Activated naive CD4-positive, alpha-beta T cell treated with anti-CD3 and anti-CD28 coated beads, Interleukin-2, amount 50 U/mL, for 24 hours (primary cell): ENCODE data around the gene SMAP1.
A peak's percentile ranks its signal among the peaks of the same experiment; 100 is the strongest.

Experiments
- H3K27ac Mint-ChIP-seq: one replicate; pipeline ENCODE4 v1.8.0; 2021; ENCODE audit warnings: mild to moderate bottlenecking, mixed read lengths
- H3K27me3 Mint-ChIP-seq: one replicate; pipeline ENCODE4 v1.8.0; 2021; ENCODE audit warnings: mixed read lengths
- H3K36me3 Mint-ChIP-seq: one replicate; pipeline ENCODE4 v1.8.0; 2021; ENCODE audit warnings: mixed read lengths
- H3K4me1 Mint-ChIP-seq: one replicate; pipeline ENCODE4 v1.8.0; 2021; ENCODE audit warnings: mixed read lengths
- H3K4me3 Mint-ChIP-seq: one replicate; pipeline ENCODE4 v1.8.0; 2021; ENCODE audit warnings: mild to moderate bottlenecking, mixed read lengths
- H3K9me3 Mint-ChIP-seq: one replicate; pipeline ENCODE4 v1.8.0; 2021; ENCODE audit warnings: mixed read lengths

SMAP1 gene

DNA sequence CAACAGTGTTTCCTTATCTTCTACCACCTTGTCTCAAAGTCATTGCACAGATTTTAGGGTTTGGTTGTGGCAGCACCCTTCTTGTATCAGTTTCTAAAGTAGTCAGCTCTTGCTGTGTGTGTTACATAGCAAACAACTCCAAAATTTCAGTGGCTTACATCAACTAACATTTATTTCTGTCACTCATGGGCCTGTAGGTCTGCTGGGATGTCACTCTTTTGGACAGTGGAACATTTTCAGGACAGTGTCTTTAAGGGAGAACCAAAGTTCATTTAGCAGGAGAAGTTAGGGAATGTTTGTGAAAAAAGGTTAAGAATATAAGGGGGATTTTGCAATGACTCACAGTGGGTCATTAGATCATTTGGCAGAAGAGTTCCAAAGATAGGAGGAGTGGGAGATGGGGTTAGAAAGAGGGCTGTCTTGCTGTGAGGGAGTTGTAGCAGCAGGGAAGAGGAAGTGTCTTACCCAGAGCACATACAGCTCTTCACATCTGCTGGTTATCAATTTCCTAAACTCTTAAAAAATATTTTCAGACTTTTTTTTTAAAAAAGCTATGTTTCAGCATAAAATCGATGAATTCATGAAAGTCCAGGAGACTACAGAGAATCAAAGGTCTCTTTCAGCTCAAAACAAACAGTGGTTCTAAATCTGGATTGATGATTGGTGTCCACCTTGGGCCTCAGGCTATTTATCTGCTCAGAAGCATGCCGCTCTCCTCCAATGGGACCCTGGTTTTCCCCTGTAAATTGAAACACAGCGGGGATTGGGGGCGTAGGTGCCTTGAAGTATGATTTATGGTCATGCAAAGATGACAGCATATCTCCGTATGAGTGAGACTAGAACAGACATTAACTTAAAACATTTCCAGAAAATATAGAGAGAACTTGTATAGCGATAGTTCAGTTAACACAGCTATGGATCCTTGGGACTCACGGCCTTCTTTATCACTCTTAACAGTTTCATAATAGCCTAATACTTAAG, 171.9 kb downstream of the SMAP1 start:
- Mint-ChIP-seq H3K4me3 (no peak overlapping the region), H3K27me3 (no peaks in the 10 kb centered on the region), H3K36me3 (peaks cover 12% of the 10 kb centered on the region), H3K27ac (no peak overlapping the region), H3K4me1 (peaks cover 4% of the 10 kb centered on the region), H3K9me3 (no peaks in the 10 kb centered on the region)

GRCh38 chr6:70841112-70841511, 173.4 kb downstream of the SMAP1 start:
- H3K27ac Mint-ChIP-seq: no peak overlapping the region
- H3K36me3 Mint-ChIP-seq: peaks cover 10% of the 10 kb centered on the region
- H3K9me3 Mint-ChIP-seq: no peaks in the 10 kb centered on the region
- peaks cover 4% of the 10 kb centered on the region for H3K4me1 Mint-ChIP-seq
- H3K4me3 Mint-ChIP-seq: no peak overlapping the region
- H3K27me3 Mint-ChIP-seq: no peaks in the 10 kb centered on the region

- Mint-ChIP-seq H3K4me3 (no peak overlapping the region), H3K36me3 (peaks cover 8% of the 10 kb centered on the region), H3K27ac (no peak overlapping the region), H3K4me1 (peaks cover 6% of the 10 kb centered on the region), H3K27me3 (no peaks in the 10 kb centered on the region), H3K9me3 (no peaks in the 10 kb centered on the region)
Observed at GRCh38 chr6:70842541-70842940, 174.9 kb downstream of the SMAP1 start.

DNA sequence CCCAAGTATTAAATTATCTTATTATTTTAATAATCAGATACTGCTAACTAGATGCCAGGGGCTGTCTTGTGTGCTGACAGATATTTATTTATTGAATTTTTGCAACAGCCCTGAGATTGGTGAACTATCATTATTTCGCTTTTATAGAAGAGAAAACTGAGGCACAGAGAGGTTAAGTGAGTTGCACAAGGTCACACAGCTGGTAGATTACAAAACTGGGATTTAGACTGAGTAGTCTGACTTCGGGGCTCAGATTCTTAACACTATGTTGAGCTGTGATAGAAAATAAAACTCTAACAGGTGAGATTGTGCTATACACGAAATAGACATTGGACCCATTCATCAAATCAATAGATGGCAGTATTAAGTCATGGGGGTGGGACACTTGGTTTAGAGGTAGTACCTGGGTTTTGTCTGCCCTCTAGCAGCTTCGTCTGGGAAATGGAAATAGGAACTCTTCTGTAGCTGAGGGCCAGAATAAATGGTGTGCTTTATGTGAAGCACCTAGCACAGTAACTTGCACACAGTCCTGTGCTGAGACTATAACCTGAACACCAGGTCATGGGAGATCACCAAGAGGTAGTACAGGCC, 175.7 kb downstream of the SMAP1 start:
- Mint-ChIP-seq H3K27ac (no peak overlapping the region), H3K36me3 (peaks cover 7% of the 10 kb centered on the region), H3K27me3 (no peaks in the 10 kb centered on the region), H3K9me3 (no peaks in the 10 kb centered on the region), H3K4me3 (no peak overlapping the region), H3K4me1 (peaks cover 8% of the 10 kb centered on the region)

GRCh38 chr6:70844301-70844700, 176.6 kb downstream of the SMAP1 start:
- no peaks in the 10 kb centered on the region for H3K27me3 Mint-ChIP-seq
- no peak overlapping the region for H3K4me3 Mint-ChIP-seq
- peaks cover 1% of the 10 kb centered on the region for H3K36me3 Mint-ChIP-seq
- no peaks in the 10 kb centered on the region for H3K9me3 Mint-ChIP-seq
- H3K4me1 Mint-ChIP-seq: peaks cover 7% of the 10 kb centered on the region
- H3K27ac Mint-ChIP-seq: no peak overlapping the region

DNA sequence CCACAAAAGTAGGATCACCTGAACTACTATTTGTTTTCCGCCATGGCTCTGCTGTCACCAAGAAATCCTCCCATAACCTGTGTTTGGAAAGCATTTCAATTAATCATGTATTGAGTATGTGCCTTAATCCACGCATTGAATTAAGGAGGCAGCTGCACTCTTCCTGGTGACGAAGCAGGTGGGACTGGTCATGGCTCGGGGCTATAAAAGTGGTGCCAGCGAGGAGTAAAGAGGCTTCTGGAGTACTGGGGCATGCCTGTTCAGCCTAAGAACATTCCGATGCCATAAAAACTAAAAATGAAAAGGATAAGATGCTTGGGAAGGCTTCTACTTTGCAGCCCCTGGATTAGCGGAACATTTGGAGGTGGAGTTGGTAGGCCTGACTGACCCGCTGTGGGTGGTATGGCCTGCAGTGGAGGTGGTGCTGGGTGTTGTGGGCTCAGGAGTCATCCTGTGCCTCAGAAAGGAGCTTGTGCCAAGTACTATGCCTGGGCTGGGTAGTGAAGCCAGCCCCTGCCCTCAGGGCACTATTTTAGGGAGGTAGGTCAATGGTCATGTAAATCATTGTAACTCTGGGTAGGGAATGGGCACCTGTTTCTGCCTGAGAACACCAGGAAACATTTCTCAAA, 178.6 kb downstream of the SMAP1 start:
- no peak overlapping the region for H3K27ac Mint-ChIP-seq
- no peaks in the 10 kb centered on the region for H3K27me3 Mint-ChIP-seq
- H3K4me1 Mint-ChIP-seq: peaks cover 4% of the 10 kb centered on the region
- H3K4me3 Mint-ChIP-seq: no peak overlapping the region
- no peaks in the 10 kb centered on the region for H3K9me3 Mint-ChIP-seq
- H3K36me3 Mint-ChIP-seq: no peaks in the 10 kb centered on the region

DNA sequence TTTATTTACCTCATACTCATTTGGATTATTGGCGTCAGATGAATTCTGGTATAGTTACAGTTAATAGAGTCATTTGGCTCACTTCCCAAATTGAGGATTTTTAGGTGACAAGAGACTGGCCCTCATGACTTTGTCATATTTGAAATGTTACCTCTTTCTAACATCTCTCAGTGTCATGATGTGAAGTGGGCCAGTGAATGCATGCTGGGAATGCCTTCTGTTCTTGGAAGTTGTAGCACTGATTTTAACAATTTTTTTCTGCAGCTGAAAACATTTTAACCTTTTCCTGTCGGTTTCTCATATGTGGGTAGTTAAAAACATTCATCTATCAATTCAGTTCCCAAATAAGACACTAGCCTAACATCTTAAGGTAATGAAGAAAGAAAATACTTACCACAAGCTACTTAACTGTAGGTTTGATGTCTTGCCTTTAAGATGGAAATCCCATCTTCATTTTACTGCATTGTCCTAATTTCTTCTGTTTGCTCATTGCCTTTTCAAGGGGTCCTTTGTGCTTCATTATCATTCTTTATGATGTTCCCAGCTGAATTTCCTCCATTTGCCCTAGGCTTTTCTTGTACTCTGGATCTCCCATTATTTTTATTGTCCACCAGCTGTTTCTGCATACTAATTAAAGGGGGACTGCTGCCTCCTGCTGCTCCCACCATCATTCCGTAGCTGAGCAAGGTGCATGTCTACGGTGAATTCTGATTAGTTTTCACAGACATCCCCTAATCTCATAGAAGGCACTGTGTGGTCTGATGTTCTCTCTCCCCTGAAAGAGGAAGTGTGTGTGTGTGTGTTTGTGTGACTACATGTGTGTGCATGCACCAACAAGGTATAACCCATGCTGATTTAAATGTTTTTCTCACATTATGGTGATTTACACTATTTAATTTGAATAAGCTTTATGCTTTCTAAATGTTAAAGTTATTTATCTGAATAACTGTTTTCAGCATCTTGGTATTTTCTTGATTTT, 179.7 kb downstream of the SMAP1 start:
- Mint-ChIP-seq H3K4me3 (no peak overlapping the region), H3K27ac (no peak overlapping the region), H3K36me3 (peaks cover 2% of the 10 kb centered on the region), H3K4me1 (peaks cover 4% of the 10 kb centered on the region), H3K27me3 (no peaks in the 10 kb centered on the region), H3K9me3 (no peaks in the 10 kb centered on the region)

DNA sequence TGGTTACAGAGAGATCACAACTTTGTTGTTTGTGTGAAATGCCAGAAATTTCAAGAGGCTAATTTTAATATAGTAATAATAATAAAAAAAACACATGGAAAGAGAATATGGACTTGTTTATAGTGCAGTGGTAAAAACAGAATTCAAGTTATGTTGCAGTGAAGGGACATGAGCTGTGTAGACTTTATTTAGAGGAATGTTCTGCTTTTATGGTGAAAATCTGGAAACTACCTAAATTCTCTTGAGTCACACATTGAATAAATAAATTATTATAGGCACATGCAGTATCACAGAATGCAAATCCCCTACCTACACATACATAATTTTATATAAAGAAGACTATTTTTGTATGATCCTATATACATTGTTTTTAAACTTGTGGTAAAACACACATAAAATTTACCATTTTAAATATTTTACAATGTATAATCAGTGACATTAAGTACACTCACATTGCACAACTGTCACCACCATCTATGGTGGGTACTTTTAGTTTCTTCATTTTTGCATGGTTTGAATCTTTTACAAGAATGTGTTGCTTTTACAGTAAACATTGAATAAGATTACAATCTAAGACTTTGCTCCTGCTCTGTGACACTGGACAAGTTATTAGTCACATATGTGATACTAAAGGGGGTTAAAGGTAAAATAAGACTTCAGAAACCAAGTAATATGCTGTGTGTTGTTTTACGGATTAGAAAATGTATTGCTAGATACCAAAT, 181.8 kb downstream of the SMAP1 start:
- Mint-ChIP-seq H3K27me3 (no peaks in the 10 kb centered on the region), H3K27ac (no peak overlapping the region), H3K36me3 (peaks cover 4% of the 10 kb centered on the region), H3K4me3 (no peak overlapping the region), H3K9me3 (no peaks in the 10 kb centered on the region), H3K4me1 (peaks cover 4% of the 10 kb centered on the region)

- Mint-ChIP-seq H3K27ac (no peak overlapping the region), H3K9me3 (no peaks in the 10 kb centered on the region), H3K27me3 (no peaks in the 10 kb centered on the region), H3K36me3 (peaks cover 5% of the 10 kb centered on the region), H3K4me3 (no peak overlapping the region), H3K4me1 (no peaks in the 10 kb centered on the region)
Observed at GRCh38 chr6:70852667-70853246, 185.1 kb downstream of the SMAP1 start.

DNA sequence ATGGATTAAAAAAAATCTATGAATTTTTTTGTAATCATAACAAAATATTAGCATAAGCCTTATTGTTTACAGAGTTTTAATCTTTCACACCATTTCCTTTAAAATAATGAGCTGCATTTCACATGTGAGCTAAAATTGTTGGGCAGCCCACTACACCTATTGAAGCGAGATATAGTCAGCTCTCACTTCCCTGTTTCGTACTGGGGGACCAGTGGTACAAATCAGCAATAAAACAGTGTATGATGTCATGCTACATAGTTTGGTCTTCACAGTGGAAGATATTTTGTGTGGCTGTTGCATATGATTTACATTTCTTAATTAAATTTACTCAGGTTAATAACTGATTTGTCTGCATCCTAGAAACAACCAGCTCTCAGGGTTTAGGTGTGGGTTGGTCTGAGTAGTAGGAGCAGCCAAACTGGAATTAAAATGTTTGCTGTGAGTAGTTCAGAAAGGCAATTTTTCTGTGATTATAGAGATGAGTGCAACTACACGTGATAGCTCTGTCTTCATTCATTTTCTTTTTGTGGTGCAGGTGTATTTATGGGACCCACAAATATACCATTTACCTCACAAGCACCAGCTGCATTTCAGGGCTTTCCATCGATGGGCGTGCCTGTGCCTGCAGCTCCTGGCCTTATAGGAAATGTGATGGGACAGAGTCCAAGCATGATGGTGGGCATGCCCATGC, 189.8 kb downstream of the SMAP1 start:
- peaks cover 3% of the 10 kb centered on the region for H3K36me3 Mint-ChIP-seq
- no peaks in the 10 kb centered on the region for H3K27me3 Mint-ChIP-seq
- no peaks in the 10 kb centered on the region for H3K4me1 Mint-ChIP-seq
- no peaks in the 10 kb centered on the region for H3K9me3 Mint-ChIP-seq
- H3K4me3 Mint-ChIP-seq: no peak overlapping the region
- H3K27ac Mint-ChIP-seq: no peak overlapping the region

DNA sequence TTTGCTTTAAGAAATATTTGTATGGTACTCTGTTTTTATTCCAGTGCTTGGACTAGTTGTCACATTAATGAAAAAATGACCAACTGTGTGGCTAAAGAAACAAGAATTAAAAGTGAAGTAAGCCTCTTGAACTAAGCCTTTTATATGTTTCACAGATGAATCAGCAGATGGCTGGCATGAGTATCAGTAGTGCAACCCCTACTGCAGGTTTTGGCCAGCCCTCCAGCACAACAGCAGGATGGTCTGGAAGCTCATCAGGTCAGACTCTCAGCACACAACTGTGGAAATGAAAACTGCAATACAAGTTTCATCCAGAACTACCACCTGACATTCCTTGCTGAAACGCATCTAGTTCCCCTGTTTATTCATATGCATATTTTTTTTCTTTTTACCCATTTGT, 192.4 kb downstream of the SMAP1 start:
- Mint-ChIP-seq H3K9me3 (no peaks in the 10 kb centered on the region), H3K27ac (peak overlapping the region; percentile 35), H3K27me3 (no peaks in the 10 kb centered on the region), H3K36me3 (no peaks in the 10 kb centered on the region), H3K4me1 (no peaks in the 10 kb centered on the region), H3K4me3 (no peak overlapping the region)

DNA sequence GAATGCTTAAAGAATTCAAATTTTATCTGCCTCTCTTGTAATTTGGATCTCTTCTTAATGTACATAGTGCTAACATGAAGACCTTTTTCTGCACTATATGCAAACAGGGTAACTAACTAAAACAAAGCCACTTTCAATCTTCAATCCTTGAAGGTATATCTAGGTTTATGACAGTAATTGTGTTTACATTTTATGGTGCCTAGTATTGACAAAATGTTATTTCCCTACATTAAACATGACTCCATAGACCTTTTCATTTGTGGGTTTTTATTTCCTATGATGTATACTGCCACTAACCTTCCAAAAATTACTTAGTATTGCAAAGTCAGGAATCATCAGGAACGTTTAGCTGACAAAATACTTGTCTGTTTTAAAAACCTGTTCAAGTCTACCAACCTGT, 193.2 kb downstream of the SMAP1 start:
- no peaks in the 10 kb centered on the region for H3K9me3 Mint-ChIP-seq
- H3K4me1 Mint-ChIP-seq: no peaks in the 10 kb centered on the region
- no peak overlapping the region for H3K27ac Mint-ChIP-seq
- H3K36me3 Mint-ChIP-seq: no peaks in the 10 kb centered on the region
- H3K4me3 Mint-ChIP-seq: no peak overlapping the region
- H3K27me3 Mint-ChIP-seq: no peaks in the 10 kb centered on the region

- no peak overlapping the region for H3K4me3 Mint-ChIP-seq
- H3K36me3 Mint-ChIP-seq: peaks cover 3% of the 10 kb centered on the region
- H3K9me3 Mint-ChIP-seq: peaks cover 6% of the 10 kb centered on the region
- no peaks in the 10 kb centered on the region for H3K4me1 Mint-ChIP-seq
- H3K27ac Mint-ChIP-seq: no peak overlapping the region
- H3K27me3 Mint-ChIP-seq: no peaks in the 10 kb centered on the region
Observed at GRCh38 chr6:70863343-70863742, 195.7 kb downstream of the SMAP1 start.

GRCh38 chr6:70864401-70864800, 196.7 kb downstream of the SMAP1 start:
- no peak overlapping the region for H3K27ac Mint-ChIP-seq
- peaks cover 6% of the 10 kb centered on the region for H3K9me3 Mint-ChIP-seq
- H3K4me3 Mint-ChIP-seq: no peak overlapping the region
- peaks cover 3% of the 10 kb centered on the region for H3K36me3 Mint-ChIP-seq
- H3K4me1 Mint-ChIP-seq: no peaks in the 10 kb centered on the region
- peaks cover under 1% of the 10 kb centered on the region for H3K27me3 Mint-ChIP-seq
